Hematopoietic multipotent progenitor cell treated with erythropoietin and hydrocortisone succinate and interleukin-3 and kit ligand, for 17 days (in vitro differentiated cells): ENCODE results near the gene SPATS2.

ENCODE experiments used
- DNase-seq: peaks from one replicate; pipeline ENCODE4 v3.0.0-alpha.2; 2015; ENCODE audit warnings: low spot score

Gene SPATS2

DNA sequence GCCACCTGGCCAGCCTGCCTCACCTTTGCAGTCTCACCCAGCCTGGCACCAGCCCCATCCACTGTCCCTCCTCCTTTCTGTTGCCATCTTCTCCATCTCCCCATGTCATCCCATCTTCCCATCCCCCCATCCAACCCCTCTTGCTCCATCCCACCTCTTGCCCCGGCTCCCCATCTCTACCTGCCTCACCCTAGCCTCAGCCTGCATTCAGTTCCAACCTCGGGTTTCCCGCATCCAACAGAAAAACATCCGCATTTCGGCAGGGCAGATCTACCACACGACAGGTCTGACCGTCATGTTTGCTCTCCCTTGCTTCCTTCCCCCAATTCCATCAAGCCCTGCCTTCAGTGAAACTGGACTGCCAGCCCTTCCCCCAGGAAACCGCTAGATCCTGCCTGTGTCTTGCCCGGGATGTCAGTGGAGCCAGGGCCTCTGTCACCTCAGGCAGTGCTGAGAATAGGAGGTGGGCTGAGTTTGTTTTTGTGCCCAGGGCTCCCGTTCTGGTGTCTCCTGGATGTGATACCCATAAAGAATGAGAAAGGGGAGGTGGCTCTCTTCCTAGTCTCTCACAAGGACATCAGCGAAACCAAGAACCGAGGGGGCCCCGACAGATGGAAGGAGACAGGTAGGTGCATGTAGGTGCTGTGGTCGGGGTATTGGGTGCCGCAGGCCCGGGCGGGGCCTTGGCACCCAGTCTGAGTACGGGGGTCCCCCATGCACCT lies 174.0 kb downstream of the SPATS2 start:
- no peak for DNase-seq

DNA sequence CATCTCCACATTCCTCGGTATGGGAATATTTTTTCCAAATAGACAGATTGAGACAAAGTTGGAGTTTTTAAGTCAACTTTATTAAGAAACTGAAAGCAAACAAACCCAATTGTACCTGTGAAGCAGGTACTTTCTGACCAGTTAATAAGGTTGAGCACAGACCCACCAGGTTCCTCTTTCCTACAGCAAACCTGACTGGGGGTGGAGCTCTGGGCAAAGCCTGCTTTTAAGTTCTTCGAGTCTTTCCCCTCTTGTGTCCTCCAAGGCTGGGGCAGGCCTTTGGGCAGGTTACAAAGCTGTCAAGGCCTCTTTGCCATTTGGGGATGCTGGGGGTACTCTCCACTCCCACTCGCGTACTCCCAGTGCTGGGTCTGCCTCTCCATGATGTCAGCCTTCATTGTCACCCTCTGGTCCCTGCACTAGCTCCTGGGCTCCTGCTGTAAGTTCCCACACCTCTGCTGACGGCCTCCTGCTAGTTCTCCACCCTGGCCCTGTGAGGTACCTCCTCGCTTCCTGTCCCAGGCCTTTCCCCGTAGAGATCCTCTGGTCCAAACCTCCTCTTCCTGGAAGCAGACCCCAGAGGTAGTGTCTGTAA lies 174.7 kb downstream of the SPATS2 start:
- DNase-seq = no peak

- DNase-seq = no peak
Measured at GRCh38 chr12:49542592-49543160, 175.4 kb downstream of the SPATS2 start.

DNA sequence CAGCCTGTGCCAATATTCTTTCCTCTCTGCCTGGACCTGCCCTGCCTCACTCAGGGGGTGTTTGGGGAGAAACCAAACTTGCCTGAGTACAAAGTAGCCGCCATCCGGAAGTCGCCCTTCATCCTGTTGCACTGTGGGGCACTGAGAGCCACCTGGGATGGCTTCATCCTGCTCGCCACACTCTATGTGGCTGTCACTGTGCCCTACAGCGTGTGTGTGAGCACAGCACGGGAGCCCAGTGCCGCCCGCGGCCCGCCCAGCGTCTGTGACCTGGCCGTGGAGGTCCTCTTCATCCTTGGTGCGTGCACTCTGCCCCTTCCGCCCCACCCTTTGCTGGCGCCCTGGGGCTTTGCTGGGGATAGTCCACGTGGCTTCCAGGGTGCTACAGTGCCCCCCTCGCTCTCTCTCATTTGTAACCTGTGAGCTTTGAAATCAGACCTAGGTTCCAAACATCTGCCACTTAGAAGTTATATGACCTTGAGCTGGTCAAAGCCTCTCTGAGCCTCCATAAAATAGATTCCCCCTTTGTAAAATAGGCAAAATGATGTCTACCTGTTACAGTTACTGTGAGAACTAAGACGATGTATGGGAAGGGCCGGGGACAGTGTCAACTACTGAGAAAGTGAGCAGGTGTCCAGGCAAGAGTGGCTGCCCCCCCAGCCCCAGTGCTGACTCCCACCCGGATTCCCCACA lies 176.1 kb downstream of the SPATS2 start:
- no peak for DNase-seq

DNA sequence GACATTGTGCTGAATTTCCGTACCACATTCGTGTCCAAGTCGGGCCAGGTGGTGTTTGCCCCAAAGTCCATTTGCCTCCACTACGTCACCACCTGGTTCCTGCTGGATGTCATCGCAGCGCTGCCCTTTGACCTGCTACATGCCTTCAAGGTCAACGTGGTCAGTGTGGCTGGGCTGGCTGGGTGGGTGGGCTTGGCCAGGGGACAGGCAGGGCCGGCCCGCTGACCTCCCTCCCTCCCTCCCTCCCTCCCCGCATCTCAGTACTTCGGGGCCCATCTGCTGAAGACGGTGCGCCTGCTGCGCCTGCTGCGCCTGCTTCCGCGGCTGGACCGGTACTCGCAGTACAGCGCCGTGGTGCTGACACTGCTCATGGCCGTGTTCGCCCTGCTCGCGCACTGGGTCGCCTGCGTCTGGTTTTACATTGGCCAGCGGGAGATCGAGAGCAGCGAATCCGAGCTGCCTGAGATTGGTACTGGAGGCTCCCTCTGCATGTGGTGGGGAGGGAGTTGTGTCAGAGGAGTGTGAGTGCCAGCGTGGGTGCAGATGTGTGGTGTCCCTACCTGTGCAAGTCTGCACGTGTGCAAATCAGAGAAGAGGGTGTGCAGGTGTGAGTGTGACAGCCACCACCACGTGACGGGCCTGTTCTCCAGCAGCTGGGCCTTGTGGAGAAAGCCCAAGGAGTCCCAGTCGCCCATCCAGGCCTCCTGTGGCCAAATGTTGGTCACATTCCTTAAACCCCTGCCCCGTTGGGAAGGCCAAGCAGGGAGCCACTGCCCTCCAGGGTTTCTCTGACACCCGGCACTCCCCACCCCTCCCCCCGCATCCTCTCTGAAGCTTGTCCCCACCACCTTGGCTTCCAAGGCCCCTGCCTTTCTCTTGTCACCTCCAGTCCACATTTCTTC lies 176.9 kb downstream of the SPATS2 start:
- DNase-seq = no peak

- DNase-seq = no peak
Measured at GRCh38 chr12:49545815-49546214, 178.6 kb downstream of the SPATS2 start.

GRCh38 chr12:49546481-49546880 lies 179.2 kb downstream of the SPATS2 start:
- no peak for DNase-seq

DNA sequence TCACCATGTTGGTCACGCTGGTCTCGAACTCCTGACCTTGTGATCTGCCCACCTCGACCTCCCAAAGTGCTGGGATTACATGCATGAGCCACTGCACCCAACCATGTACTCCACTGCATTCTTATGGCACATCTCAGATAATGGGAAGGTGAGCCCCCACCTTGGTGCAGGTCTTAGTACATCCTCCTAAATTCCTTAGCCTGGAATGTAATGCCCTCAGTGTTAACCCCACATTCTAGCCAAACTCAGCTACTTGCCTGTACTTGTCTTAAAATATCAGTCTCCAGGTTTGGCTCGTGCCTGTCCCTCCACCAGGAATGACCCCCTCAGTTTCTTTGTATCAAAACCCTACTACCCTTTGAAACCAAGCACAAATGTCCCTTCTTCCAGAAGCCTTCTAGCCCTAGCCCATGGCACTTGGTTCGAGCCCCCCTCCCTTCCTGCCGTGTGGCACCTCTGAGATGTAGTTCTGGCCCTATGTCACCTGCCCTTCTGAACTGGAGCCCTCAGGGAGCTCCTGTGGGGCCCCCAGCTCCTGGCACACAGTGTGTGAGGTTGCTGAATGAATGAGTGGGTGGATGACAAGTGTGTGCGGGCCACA lies 179.9 kb downstream of the SPATS2 start:
- no peak for DNase-seq

DNA sequence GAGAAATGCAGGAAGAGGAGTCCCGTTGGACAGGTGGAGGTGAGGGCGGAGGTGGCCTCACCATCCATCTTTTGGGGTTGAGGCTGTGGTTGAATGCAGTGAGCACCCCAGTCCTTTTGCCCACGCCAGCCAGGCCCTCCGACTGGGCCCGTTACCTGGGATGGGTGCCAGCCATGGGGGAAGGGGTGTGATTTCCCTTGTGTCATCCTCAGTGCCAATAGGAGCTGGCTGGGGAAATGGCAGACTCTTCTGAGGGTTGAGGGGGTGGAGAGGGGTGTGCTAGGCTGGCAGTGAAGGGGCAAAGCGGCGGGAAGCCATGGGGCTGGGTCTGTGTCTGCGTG lies 181.2 kb downstream of the SPATS2 start:
- no peak for DNase-seq

DNA sequence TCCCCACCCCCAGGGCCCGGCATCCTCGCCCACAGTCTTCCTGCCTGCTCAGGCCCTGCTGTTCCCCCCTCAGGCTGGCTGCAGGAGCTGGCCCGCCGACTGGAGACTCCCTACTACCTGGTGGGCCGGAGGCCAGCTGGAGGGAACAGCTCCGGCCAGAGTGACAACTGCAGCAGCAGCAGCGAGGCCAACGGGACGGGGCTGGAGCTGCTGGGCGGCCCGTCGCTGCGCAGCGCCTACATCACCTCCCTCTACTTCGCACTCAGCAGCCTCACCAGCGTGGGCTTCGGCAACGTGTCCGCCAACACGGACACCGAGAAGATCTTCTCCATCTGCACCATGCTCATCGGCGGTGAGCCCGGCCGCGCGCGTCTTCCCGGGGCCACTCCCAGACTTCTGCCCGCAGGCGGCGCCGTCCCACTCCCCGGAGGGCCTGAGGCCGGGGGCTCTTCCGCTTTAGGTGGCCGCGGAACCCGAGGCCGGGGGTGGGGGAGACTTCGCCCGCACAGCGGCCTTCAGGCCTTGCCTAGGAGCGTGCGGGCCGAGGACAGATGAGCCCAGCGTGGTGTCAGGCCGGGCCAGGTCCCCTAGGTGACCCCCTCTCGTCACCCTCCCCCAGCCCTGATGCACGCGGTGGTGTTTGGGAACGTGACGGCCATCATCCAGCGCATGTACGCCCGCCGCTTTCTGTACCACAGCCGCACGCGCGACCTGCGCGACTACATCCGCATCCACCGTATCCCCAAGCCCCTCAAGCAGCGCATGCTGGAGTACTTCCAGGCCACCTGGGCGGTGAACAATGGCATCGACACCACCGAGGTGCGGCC lies 181.8 kb downstream of the SPATS2 start:
- no peak for DNase-seq

DNA sequence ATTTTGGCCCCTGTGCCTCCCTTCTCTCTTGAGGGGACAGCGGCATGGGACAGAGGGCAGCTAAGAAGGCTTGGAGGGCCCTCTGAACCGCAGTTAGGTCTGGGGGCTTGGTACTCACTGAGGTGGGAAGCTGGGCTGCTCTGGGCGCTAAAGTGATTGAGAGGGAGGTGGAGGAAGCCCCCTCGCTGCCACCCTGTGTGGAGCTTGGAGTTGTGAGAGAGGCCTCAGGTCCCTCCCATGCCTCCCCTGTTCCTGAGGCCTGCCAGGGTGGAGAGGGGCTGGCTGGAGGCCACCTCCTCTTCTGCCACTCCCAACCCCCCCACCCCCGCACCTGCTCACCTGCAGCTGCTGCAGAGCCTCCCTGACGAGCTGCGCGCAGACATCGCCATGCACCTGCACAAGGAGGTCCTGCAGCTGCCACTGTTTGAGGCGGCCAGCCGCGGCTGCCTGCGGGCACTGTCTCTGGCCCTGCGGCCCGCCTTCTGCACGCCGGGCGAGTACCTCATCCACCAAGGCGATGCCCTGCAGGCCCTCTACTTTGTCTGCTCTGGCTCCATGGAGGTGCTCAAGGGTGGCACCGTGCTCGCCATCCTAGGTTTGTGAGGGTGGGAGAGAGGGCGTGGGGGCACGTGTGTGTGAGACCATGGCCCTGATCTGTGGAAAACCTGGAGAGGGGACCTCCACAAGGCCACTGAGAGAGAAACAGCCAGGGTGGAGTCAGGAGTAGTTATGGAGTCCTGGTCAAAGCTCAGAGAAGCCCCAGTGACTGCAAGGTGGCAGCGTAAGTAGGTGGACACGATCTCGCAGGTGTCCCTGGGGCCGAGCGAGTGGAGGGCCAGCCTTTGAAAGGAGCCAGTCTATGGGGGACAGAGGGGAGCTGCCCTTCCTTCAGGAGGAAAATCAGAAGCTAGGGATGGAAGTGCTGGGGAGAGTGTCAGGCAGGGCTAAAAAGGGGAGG lies 182.8 kb downstream of the SPATS2 start:
- no peak for DNase-seq

- no peak for DNase-seq
Measured at GRCh38 chr12:49550693-49551252, 183.5 kb downstream of the SPATS2 start.

DNA sequence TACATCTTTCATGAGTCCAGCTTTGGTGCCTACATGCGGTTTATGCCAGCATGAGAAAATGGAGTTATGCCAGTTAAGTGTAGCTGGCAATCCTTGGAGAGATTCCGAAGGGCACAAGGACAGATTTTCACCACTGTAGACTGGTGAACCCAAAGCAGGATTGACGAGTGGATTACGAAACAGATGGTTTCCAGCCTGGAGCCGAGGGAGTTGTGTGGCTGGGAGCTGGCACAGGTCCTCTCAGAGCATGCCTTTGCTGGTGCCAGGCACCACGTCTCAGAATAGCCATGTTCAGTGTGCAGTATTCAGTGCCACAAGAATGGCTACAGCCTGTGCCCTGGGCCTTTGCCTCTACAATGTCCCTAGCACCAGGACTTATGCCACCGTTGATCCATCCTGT lies 184.8 kb downstream of the SPATS2 start:
- DNase-seq = no peak

DNA sequence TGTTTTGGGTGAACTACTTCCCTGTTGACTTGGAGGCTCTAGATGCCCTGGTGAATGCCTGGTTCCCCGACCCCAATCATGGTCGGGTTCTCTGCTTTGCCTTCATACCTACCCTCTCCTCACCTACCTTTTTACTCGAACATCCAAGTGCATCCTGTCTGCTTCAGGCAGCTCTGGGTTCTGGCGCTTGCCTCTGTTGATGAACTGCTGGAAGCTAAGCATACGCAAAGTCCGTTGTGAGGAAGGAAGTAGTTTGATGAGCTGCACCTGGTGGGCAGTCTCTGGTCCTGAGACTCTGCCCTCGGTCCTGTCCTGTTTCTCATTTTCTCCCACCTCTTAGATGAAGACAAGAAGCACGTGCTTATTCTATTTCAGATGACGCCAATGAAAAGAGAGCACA lies 185.2 kb downstream of the SPATS2 start:
- no peak for DNase-seq

DNA sequence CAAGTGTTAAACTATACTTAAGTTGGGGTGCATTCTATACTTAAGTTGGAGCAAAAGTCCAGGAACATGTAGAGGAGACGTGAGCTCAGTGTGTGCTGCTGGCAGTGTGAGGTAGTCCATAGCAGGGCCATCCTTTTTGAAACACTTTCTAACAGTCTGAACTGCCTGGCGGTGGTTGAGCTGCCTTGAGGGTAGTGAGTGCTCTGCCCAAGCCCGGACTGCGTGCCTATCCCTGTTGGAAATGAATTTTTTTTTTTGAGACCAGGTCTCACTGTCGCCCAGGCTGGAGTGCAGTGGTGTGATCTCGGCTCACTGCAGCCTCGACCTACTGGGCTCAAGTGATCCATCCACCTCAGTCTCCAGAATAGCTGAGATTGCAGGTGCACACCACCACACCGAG lies 185.6 kb downstream of the SPATS2 start:
- DNase-seq = no peak

DNA sequence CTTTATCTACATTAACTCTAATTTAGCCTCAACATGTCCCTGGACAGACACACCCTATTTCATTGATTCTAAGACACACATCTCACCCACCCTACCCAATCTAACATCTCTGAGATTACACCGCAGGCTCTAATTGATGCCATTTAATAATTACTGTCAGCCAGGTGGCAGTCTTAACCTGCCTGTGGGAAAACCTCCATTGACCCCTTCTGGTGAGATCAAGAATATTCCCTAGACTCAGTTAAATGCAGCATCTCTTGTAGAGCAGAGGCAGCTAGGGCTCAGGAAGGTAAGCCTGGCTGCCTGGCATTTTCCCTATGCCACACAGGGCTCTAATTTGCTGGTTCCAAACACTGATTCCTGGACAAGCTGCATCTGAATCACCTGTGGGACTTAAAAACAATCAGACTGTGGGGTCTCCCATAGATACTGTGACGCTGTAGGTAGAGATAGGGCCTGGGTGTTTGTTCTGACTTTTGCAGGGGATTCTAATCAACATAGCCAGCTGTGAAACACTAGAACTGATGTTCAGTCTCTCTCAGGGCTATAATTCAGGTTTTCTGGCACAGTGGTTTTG lies 186.3 kb downstream of the SPATS2 start:
- peak; percentile 49 for DNase-seq

DNA sequence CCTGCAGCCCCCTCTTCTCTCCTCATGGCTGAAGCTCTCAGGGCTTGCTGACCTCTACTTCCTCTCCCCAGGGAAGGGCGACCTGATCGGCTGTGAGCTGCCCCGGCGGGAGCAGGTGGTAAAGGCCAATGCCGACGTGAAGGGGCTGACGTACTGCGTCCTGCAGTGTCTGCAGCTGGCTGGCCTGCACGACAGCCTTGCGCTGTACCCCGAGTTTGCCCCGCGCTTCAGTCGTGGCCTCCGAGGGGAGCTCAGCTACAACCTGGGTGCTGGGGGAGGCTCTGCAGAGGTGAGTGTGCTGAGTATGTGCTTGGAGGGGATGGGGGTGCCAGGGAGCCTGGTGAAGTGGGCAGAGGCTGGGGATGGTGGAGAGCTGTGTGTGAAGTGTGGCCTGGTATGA lies 187.0 kb downstream of the SPATS2 start:
- DNase-seq = no peak

- DNase-seq = no peak
Measured at GRCh38 chr12:49555631-49556390, 188.5 kb downstream of the SPATS2 start.
